Measurements from ENCODE around the gene RAB3C. TPM values are rescaled to one million over a fixed set of nuclear protein-coding genes. Genes with fewer than 3 reads are reported as not detected.

The RAB3C gene
- total and polyA plus RNA-seq, 2 experiments from 2014 or later, result 15.0 to 30.6 TPM

- Histone ChIP-seq H3K4me1 (ENCODE audit: insufficient read depth) (no peaks in the 10 kb centered on the region), H4K20me1 (replicated peaks; ENCODE audit: insufficient read depth) (no peaks in the 10 kb centered on the region), H3K36me3 (ENCODE audit: insufficient read depth) (no peaks in the 10 kb centered on the region), H3K9me2 (ENCODE audit: insufficient read depth) (no peaks in the 10 kb centered on the region), H2AFZ (no peak overlapping the region), H3F3A (replicated peaks; ENCODE audit: low read depth) (no peaks in the 10 kb centered on the region), H3K27ac (ENCODE audit: low read depth) (no peak overlapping the region), H3K79me2 (replicated peaks; ENCODE audit: insufficient read depth) (no peaks in the 10 kb centered on the region), H3K4me2 (no peak overlapping the region), H3K4me3 (no peak overlapping the region), H3K27me3 (ENCODE audit: insufficient read depth) (no peaks in the 10 kb centered on the region)
- no peak for TF ChIP-seq EZH2 (IDR thresholded peaks at IDR 0.05; ENCODE audit: low read depth, unreplicated experiment)
- no peak for TF ChIP-seq JUNB (IDR thresholded peaks at IDR 0.05; ENCODE audit: unreplicated experiment)
- no peak for TF ChIP-seq ZNF462 (CRISPR knock-in tag; IDR thresholded peaks at IDR 0.05)
- TF ChIP-seq ETS1 (IDR thresholded peaks at IDR 0.05), result no peak
- ATAC-seq (no peak), DNase-seq (ENCODE audit: low spot score) (no peak)
- no peak overlapping the region for H3K27ac Mint-ChIP-seq
- H3K4me3 Mint-ChIP-seq, result no peak overlapping the region
- no peaks in the 10 kb centered on the region for H3K9me3 Mint-ChIP-seq
- H3K36me3 Mint-ChIP-seq (ENCODE audit: low read depth), result no peaks in the 10 kb centered on the region
- H3K4me1 Mint-ChIP-seq, result no peaks in the 10 kb centered on the region
- peaks cover 2% of the 10 kb centered on the region for H3K27me3 Mint-ChIP-seq (ENCODE audit: insufficient read depth, low read depth, poor library complexity)
Observed at GRCh38 chr5:58872670-58873273, 289.9 kb downstream of the RAB3C start.

GRCh38 chr5:58875599-58875998 lies 292.7 kb downstream of the RAB3C start:
- no peak overlapping the region for H3K4me3 ChIP-seq
- no peak overlapping the region for H3K27ac Mint-ChIP-seq
- no peaks in the 10 kb centered on the region for H3K36me3 ChIP-seq (ENCODE audit: insufficient read depth)
- no peaks in the 10 kb centered on the region for H3K27me3 ChIP-seq (ENCODE audit: insufficient read depth)
- no peaks in the 10 kb centered on the region for H3F3A ChIP-seq (replicated peaks; ENCODE audit: low read depth)
- DNase-seq (ENCODE audit: low spot score) (no peak), ATAC-seq (no peak)
- H4K20me1 ChIP-seq (replicated peaks; ENCODE audit: insufficient read depth), result no peaks in the 10 kb centered on the region
- H2AFZ ChIP-seq, result no peak overlapping the region
- no peak overlapping the region for H3K27ac ChIP-seq (ENCODE audit: low read depth)
- no peak overlapping the region for H3K4me3 Mint-ChIP-seq
- H3K4me2 ChIP-seq, result no peak overlapping the region
- H3K79me2 ChIP-seq (replicated peaks; ENCODE audit: insufficient read depth), result no peaks in the 10 kb centered on the region
- H3K36me3 Mint-ChIP-seq (ENCODE audit: low read depth), result no peaks in the 10 kb centered on the region
- H3K4me1 Mint-ChIP-seq, result no peaks in the 10 kb centered on the region
- no peaks in the 10 kb centered on the region for H3K4me1 ChIP-seq (ENCODE audit: insufficient read depth)
- TF ChIP-seq ZNF331 (CRISPR knock-in tag; IDR thresholded peaks at IDR 0.05; ENCODE audit: low read depth) (no peak), CTCF (conservative IDR thresholded peaks at IDR 0.05; ENCODE audit: low read depth in 2 of 2) (peak; percentile 28 to 31; a peak in 2 of 4 replicates)
- no peaks in the 10 kb centered on the region for H3K9me2 ChIP-seq (ENCODE audit: insufficient read depth)
- H3K9me3 Mint-ChIP-seq, result no peaks in the 10 kb centered on the region
- H3K27me3 Mint-ChIP-seq (ENCODE audit: insufficient read depth, low read depth, poor library complexity), result no peaks in the 10 kb centered on the region
